SK-N-SH (cell line): Measurements from ENCODE around the gene CNGA3. TPM values are rescaled to one million over a fixed set of nuclear protein-coding genes. Genes with fewer than 3 reads are reported as not detected.

Experiments
- CTCF ChIA-PET: fragments of 300-600, 350-600 bp; formaldehyde crosslinking; extraction: SDS; loops from one replicate; lab custom pipeline; 2021; lab: Yijun Ruan, JAX
- POLR2A ChIA-PET: fragments of 350-600 bp; sonication (Branson Sonifier 250); formaldehyde crosslinking; extraction: SDS; loops from one replicate; lab custom pipeline; 2020; ENCODE audit warnings: antibody characterized with exemption, inconsistent platforms; lab: Yijun Ruan, JAX
- DNase-seq: peaks from one replicate; pipeline ENCODE4 v3.0.0; 2012
- H2AFZ ChIP-seq: fragments of 200-600 bp; sonication (generic); 2 replicates; pipeline ENCODE4 v1.8.1; 2016; ENCODE audit warnings: antibody characterized with exemption, mild to moderate bottlenecking, low read depth
- H3F3A ChIP-seq: fragments of 200-600 bp; sonication (generic); replicated peaks from 2 replicates; pipeline ENCODE3; 2016; ENCODE audit warnings: antibody characterized with exemption, mild to moderate bottlenecking; ENCODE audit not compliant: insufficient read depth
- H3K27ac ChIP-seq, 2 experiments: fragments of 200-500 bp in 1 of 2; fragments of 200-600 bp in 1 of 2; sonication (Bioruptor generic) in 1 of 2; sonication (generic), shearing (Covaris generic) in 1 of 2; 2 replicates each; pipeline versions ENCODE4 v1.5.1 to v1.6.1; 2014 to 2016; ENCODE audit warnings: low read depth in 2 of 2, inconsistent platforms in 1 of 2, low read length in 1 of 2, mild to moderate bottlenecking in 1 of 2, mixed read lengths in 1 of 2
- H3K27me3 ChIP-seq: fragments of 200-600 bp; sonication (generic), shearing (Covaris generic); 2 replicates; pipeline ENCODE4 v1.6.1; 2016; ENCODE audit warnings: mixed run types; ENCODE audit not compliant: insufficient read depth
- H3K36me3 ChIP-seq, 2 experiments: fragments of 200-500 bp in 1 of 2; fragments of 200-600 bp in 1 of 2; sonication (Bioruptor generic) in 1 of 2; sonication (generic) in 1 of 2; replicated peaks in 1 of 2; 2 replicates each; pipeline versions ENCODE3 to v1.5.1; 2014 to 2016; ENCODE audit warnings: low read length in 1 of 2, mild to moderate bottlenecking in 1 of 2; ENCODE audit not compliant: insufficient read depth in 2 of 2, control insufficient read depth in 1 of 2
- H3K4me1 ChIP-seq, 2 experiments: fragments of 200-500 bp in 1 of 2; fragments of 200-600 bp in 1 of 2; sonication (Bioruptor generic) in 1 of 2; sonication (generic), shearing (Covaris generic) in 1 of 2; 2 replicates each; pipeline versions ENCODE4 v1.5.1 to v1.6.1; 2014 to 2016; ENCODE audit warnings: low read depth in 1 of 2, low read length in 1 of 2, mixed run types in 1 of 2; ENCODE audit not compliant: insufficient read depth in 2 of 2, control insufficient read depth in 1 of 2
- H3K4me2 ChIP-seq: fragments of 200-600 bp; sonication (generic), shearing (Covaris generic); 2 replicates; pipeline ENCODE4 v1.6.1; 2017; ENCODE audit warnings: mixed run types
- H3K4me3 ChIP-seq, 2 experiments: fragments of 200-500 bp in 1 of 2; fragments of 200-600 bp in 1 of 2; sonication (Bioruptor generic) in 1 of 2; sonication (generic), shearing (Covaris generic) in 1 of 2; 2 replicates each; pipeline versions ENCODE4 v1.5.1 to v1.8.1; 2014 to 2016; ENCODE audit warnings: low read depth in 2 of 2, inconsistent platforms in 1 of 2, low read length in 1 of 2, mild to moderate bottlenecking in 1 of 2, mixed read lengths in 1 of 2, moderate library complexity in 1 of 2
- H3K79me2 ChIP-seq: fragments of 200-600 bp; sonication (generic); 2 replicates; pipeline ENCODE4 v1.8.1; 2017; ENCODE audit warnings: mild to moderate bottlenecking; ENCODE audit not compliant: insufficient read depth
- H3K9ac ChIP-seq: fragments of 200-600 bp; sonication (generic); 2 replicates; pipeline ENCODE4 v1.6.1; 2017; ENCODE audit warnings: mixed run types
- H3K9me2 ChIP-seq: fragments of 200-600 bp; sonication (generic); 2 replicates; pipeline ENCODE4 v1.6.1; 2017; ENCODE audit warnings: mixed run types
- H3K9me3 ChIP-seq: fragments of 200-600 bp; sonication (generic); 2 replicates; pipeline ENCODE4 v1.6.1; 2017; ENCODE audit warnings: mixed run types, mild to moderate bottlenecking, moderate library complexity
- H4K20me1 ChIP-seq: fragments of 200-600 bp; sonication (generic); 2 replicates; pipeline ENCODE4 v1.6.1; 2017; ENCODE audit warnings: mild to moderate bottlenecking, mixed run types; ENCODE audit not compliant: insufficient read depth
- CTCF ChIP-seq: fragments of 200-600 bp; sonication (generic); IDR thresholded peaks from 2 replicates; pipeline ENCODE4 v1.6.1; 2017; ENCODE audit warnings: antibody characterized with exemption, mild to moderate bottlenecking, moderate library complexity
- EP300 ChIP-seq, 2 experiments: IDR thresholded peaks; 2 replicates each; pipeline versions ENCODE4 v1.4.0 to v1.6.1; 2012; ENCODE audit warnings: borderline replicate concordance in 1 of 2, low read depth in 1 of 2, low read length in 1 of 2
- EZH2phosphoT487 ChIP-seq: fragments of 200-600 bp; sonication (generic); IDR thresholded peaks from 2 replicates; pipeline ENCODE4 v1.6.1; 2017; ENCODE audit warnings: low read depth, mixed run types, mild to moderate bottlenecking, antibody characterized with exemption, moderate library complexity, borderline replicate concordance
- FOSL2 ChIP-seq: IDR thresholded peaks from 2 replicates; pipeline ENCODE4 v1.4.0; 2012; ENCODE audit warnings: low read depth, mild to moderate bottlenecking, moderate library complexity, borderline replicate concordance
- GABPA ChIP-seq: IDR thresholded peaks from 2 replicates; pipeline ENCODE4 v1.4.0; 2012; ENCODE audit warnings: low read depth, mild to moderate bottlenecking
- GATA2 ChIP-seq: sonication (generic); formaldehyde crosslinking; IDR thresholded peaks from 2 replicates; pipeline ENCODE4 v1.5.0; 2020; ENCODE audit warnings: mild to moderate bottlenecking, missing genetic modification reagents
- JUND ChIP-seq: IDR thresholded peaks from 2 replicates; pipeline ENCODE4 v1.4.0; 2012
- MEF2A ChIP-seq: IDR thresholded peaks from 2 replicates; pipeline ENCODE4 v1.4.0; 2012; ENCODE audit warnings: low read depth, borderline replicate concordance
- MXI1 ChIP-seq: IDR thresholded peaks from 2 replicates; pipeline ENCODE4 v1.6.1; 2012; ENCODE audit warnings: mild to moderate bottlenecking, low read depth, low read length, improper control_type of control experiment
- NRF1 ChIP-seq: IDR thresholded peaks from 2 replicates; pipeline ENCODE4 v1.6.1; 2012; ENCODE audit warnings: low read depth, mild to moderate bottlenecking, low read length
- RCOR1 ChIP-seq: fragments of 150-350 bp; IDR thresholded peaks from 2 replicates; pipeline ENCODE4 v1.6.1; 2017; ENCODE audit warnings: antibody characterized with exemption, low read length
- RFX5 ChIP-seq: IDR thresholded peaks from 2 replicates; pipeline ENCODE4 v1.6.1; 2012; ENCODE audit warnings: mild to moderate bottlenecking, improper control_type of control experiment, low read length
- RXRA ChIP-seq: IDR thresholded peaks from 2 replicates; pipeline ENCODE4 v1.4.0; 2012; ENCODE audit warnings: low read depth, mild to moderate bottlenecking, borderline replicate concordance
- TCF12 ChIP-seq: IDR thresholded peaks from 2 replicates; pipeline ENCODE4 v1.4.0; 2012
- USF1 ChIP-seq: IDR thresholded peaks from 2 replicates; pipeline ENCODE4 v1.4.0; 2012; ENCODE audit warnings: low read depth, borderline replicate concordance
- USF2 ChIP-seq: fragments of 150-350 bp; IDR thresholded peaks from 2 replicates; pipeline ENCODE4 v1.6.1; 2017; ENCODE audit warnings: antibody characterized with exemption, low read length, low read depth, borderline replicate concordance
- ZBTB33 ChIP-seq: IDR thresholded peaks from 2 replicates; pipeline ENCODE4 v1.4.0; 2012; ENCODE audit warnings: low read depth, borderline replicate concordance
- WGBS: methylation state at CpG from one replicate; pipeline ENCODE4 v1.1.6; 2017; ENCODE audit warnings: low lambda C conversion rate; 5-methylcytosine and 5-hydroxymethylcytosine counted together
- polyA plus RNA-seq, 3 experiments: library from polyadenylated mRNA; depleted of rRNA; stranded (reverse); fragments of >200 nt; gene quantifications; 2 replicates each; pipeline ENCODE4 v1.2.3, GENCODE V29; 2012

Gene CNGA3
- polyA plus RNA-seq, 1 of the 3 experiments (the other 2 are of a cell fraction): not detected

GRCh38 chr2:98311090-98311489 is 35.2 kb upstream of the CNGA3 start:
- CTCF ChIA-PET: interaction anchor here (0.6 to 1.0 kb wide), 2 partner anchors 75 to 211 kb away, joined by 3 read pairs; no protein-coding TSS in a partner anchor
- Histone ChIP-seq H3K4me3 (no peak overlapping the region), H3K27me3 (no peaks in the 10 kb centered on the region), H3K79me2 (no peaks in the 10 kb centered on the region), H3K4me1 (no peaks in the 10 kb centered on the region), H3K27ac (no peak overlapping the region), H4K20me1 (no peaks in the 10 kb centered on the region), H2AFZ (no peak overlapping the region), H3K9ac (no peak overlapping the region), H3K4me2 (no peak overlapping the region), H3K9me3 (no peaks in the 10 kb centered on the region), H3F3A (no peaks in the 10 kb centered on the region), H3K36me3 (no peaks in the 10 kb centered on the region), H3K9me2 (no peaks in the 10 kb centered on the region)
- POLR2A ChIA-PET: no interaction called here
- DNase-seq: no peak
- TF ChIP-seq NRF1 (no peak), FOSL2 (no peak), USF2 (no peak), MEF2A (no peak), MXI1 (no peak), EZH2phosphoT487 (no peak), RXRA (no peak), JUND (no peak), CTCF (no peak), EP300 (IDR thresholded peaks at IDR 0.05; ENCODE audit: borderline replicate concordance in 1 of 2, low read depth in 1 of 2, low read length in 1 of 2) (no peak), ZBTB33 (no peak), GATA2 (CRISPR knock-in tag) (no peak), USF1 (no peak), TCF12 (no peak), RFX5 (no peak), GABPA (no peak), RCOR1 (no peak)
- 61% methylated on average over 3 of the region's 3 CpGs for WGBS
